H9 (cell line): ENCODE data around the gene TRIM23. TPM values are rescaled to one million over a fixed set of nuclear protein-coding genes. Genes with fewer than 3 reads are reported as not detected.

Experiments used
- DNase-seq: peaks from one replicate; pipeline ENCODE4 v3.0.0-alpha.2; 2017
- H2AFZ ChIP-seq: one replicate; pipeline ENCODE4 v1.6.1; 2013; ENCODE audit warnings: mild to moderate bottlenecking, low read length, control low read depth, moderate library complexity
- H2AK5ac ChIP-seq: 2 replicates; pipeline ENCODE4 v1.6.1; 2013; ENCODE audit warnings: low read length, control low read depth, mixed read lengths; ENCODE audit not compliant: insufficient read length
- H2BK120ac ChIP-seq: one replicate; pipeline ENCODE4 v1.6.1; 2013; ENCODE audit warnings: low read depth, mild to moderate bottlenecking, low read length, control low read depth, inconsistent platforms; ENCODE audit not compliant: poor library complexity, severe bottlenecking
- H2BK12ac ChIP-seq: 2 replicates; pipeline ENCODE4 v1.6.1; 2013; ENCODE audit warnings: low read length, control low read depth, mixed read lengths, low read depth; ENCODE audit not compliant: insufficient read length
- H2BK15ac ChIP-seq: 2 replicates; pipeline ENCODE4 v1.6.1; 2013; ENCODE audit warnings: low read depth, low read length, control low read depth
- H2BK20ac ChIP-seq: one replicate; pipeline ENCODE4 v1.6.1; 2013; ENCODE audit warnings: low read depth, mild to moderate bottlenecking, low read length, control low read depth, inconsistent platforms; ENCODE audit not compliant: poor library complexity, severe bottlenecking
- H2BK5ac ChIP-seq: 2 replicates; pipeline ENCODE4 v1.6.1; 2013; ENCODE audit warnings: low read length, control low read depth, mixed read lengths; ENCODE audit not compliant: insufficient read length
- H3K14ac ChIP-seq: 2 replicates; pipeline ENCODE4 v1.6.1; 2013; ENCODE audit warnings: low read length, control low read depth; ENCODE audit not compliant: insufficient read depth
- H3K18ac ChIP-seq: 2 replicates; pipeline ENCODE4 v1.6.1; 2013; ENCODE audit warnings: low read depth, mild to moderate bottlenecking, mixed read lengths, low read length, control low read depth; ENCODE audit not compliant: insufficient read length
- H3K23ac ChIP-seq: 2 replicates; pipeline ENCODE4 v1.6.1; 2013; ENCODE audit warnings: low read length, control low read depth, mixed read lengths, low read depth; ENCODE audit not compliant: insufficient read length
- H3K23me2 ChIP-seq: 2 replicates; pipeline ENCODE4 v1.6.1; 2013; ENCODE audit warnings: low read depth, mild to moderate bottlenecking, mixed read lengths, low read length, control low read depth; ENCODE audit not compliant: insufficient read length, poor library complexity, severe bottlenecking
- H3K27ac ChIP-seq: 2 replicates; pipeline ENCODE4 v1.5.1; 2013; ENCODE audit warnings: low read length, control low read depth, mixed read lengths, low read depth; ENCODE audit not compliant: insufficient read length
- H3K27me3 ChIP-seq: 2 replicates; pipeline ENCODE4 v1.6.1; 2013; ENCODE audit warnings: low read length, control low read depth, inconsistent platforms; ENCODE audit not compliant: insufficient read depth
- H3K4ac ChIP-seq: 2 replicates; pipeline ENCODE4 v1.6.1; 2013; ENCODE audit warnings: low read depth, mild to moderate bottlenecking, control low read depth, inconsistent platforms, low read length, moderate library complexity
- H3K4me1 ChIP-seq: 2 replicates; pipeline ENCODE4 v1.6.1; 2013; ENCODE audit warnings: low read length, control low read depth, inconsistent platforms; ENCODE audit not compliant: insufficient read depth
- H3K4me2 ChIP-seq: 2 replicates; pipeline ENCODE4 v1.6.1; 2013; ENCODE audit warnings: low read length, control low read depth, mixed read lengths; ENCODE audit not compliant: insufficient read length, insufficient read depth
- H3K56ac ChIP-seq: 2 replicates; pipeline ENCODE4 v1.6.1; 2013; ENCODE audit warnings: low read depth, mild to moderate bottlenecking, mixed read lengths, low read length, control low read depth; ENCODE audit not compliant: insufficient read length
- H3K79me1 ChIP-seq: 2 replicates; pipeline ENCODE4 v1.6.1; 2013; ENCODE audit warnings: low read depth, mild to moderate bottlenecking, moderate library complexity, low read length, control low read depth, inconsistent platforms; ENCODE audit not compliant: insufficient read depth, poor library complexity, severe bottlenecking
- H3K79me2 ChIP-seq: 2 replicates; pipeline ENCODE4 v1.6.1; 2013; ENCODE audit warnings: low read length, control low read depth, inconsistent platforms; ENCODE audit not compliant: insufficient read depth
- H3K9ac ChIP-seq: 2 replicates; pipeline ENCODE4 v1.6.1; 2013; ENCODE audit warnings: low read length, control low read depth, mixed read lengths; ENCODE audit not compliant: insufficient read length; ENCODE audit errors: extremely low read depth
- H3K9me3 ChIP-seq: one replicate; pipeline ENCODE4 v1.6.1; 2013; ENCODE audit warnings: low read depth, low read length, inconsistent platforms; ENCODE audit not compliant: control insufficient read depth
- H3T11ph ChIP-seq: one replicate; pipeline ENCODE4 v1.6.1; 2013; ENCODE audit warnings: mild to moderate bottlenecking, low read length, control low read depth, inconsistent platforms
- H4K20me1 ChIP-seq: one replicate; pipeline ENCODE4 v1.6.1; 2013; ENCODE audit not compliant: control insufficient read depth, insufficient read length, insufficient read depth
- H4K5ac ChIP-seq: 2 replicates; pipeline ENCODE4 v1.6.1; 2013; ENCODE audit warnings: low read depth, mild to moderate bottlenecking, mixed read lengths, low read length, control low read depth; ENCODE audit not compliant: insufficient read length
- H4K8ac ChIP-seq: replicated peaks from 2 replicates; pipeline ENCODE4 v1.6.1; 2013; ENCODE audit warnings: low read length, control low read depth, mixed read lengths, low read depth; ENCODE audit not compliant: insufficient read length
- H4K91ac ChIP-seq: 2 replicates; pipeline ENCODE4 v1.6.1; 2013; ENCODE audit warnings: low read depth, mild to moderate bottlenecking, moderate library complexity, mixed read lengths, low read length, control low read depth; ENCODE audit not compliant: insufficient read length
- H3K27ac Mint-ChIP-seq, 3 experiments: 2 replicates in 2 of 3; 3 replicates in 1 of 3; pipeline ENCODE4 v1.8.0; 2020 to 2021; ENCODE audit warnings: mixed read lengths in 3 of 3, mild to moderate bottlenecking in 1 of 3, moderate library complexity in 1 of 3
- H3K27me3 Mint-ChIP-seq: 2 replicates; pipeline ENCODE4 v1.8.0; 2021; ENCODE audit warnings: low read depth, mild to moderate bottlenecking, moderate library complexity, mixed read lengths
- H3K36me3 Mint-ChIP-seq, 3 experiments: 2 replicates in 2 of 3; 3 replicates in 1 of 3; pipeline ENCODE4 v1.8.0; 2020 to 2021; ENCODE audit warnings: low read depth in 3 of 3, mixed read lengths in 3 of 3; ENCODE audit not compliant: insufficient read depth in 1 of 3
- H3K4me1 Mint-ChIP-seq, 2 experiments: 2 replicates each; pipeline ENCODE4 v1.8.0; 2020; ENCODE audit warnings: mixed read lengths in 2 of 2
- H3K4me3 Mint-ChIP-seq, 2 experiments: 2 replicates in 1 of 2; 3 replicates in 1 of 2; pipeline ENCODE4 v1.8.0; 2020 to 2021; ENCODE audit warnings: mild to moderate bottlenecking in 2 of 2, mixed read lengths in 2 of 2, moderate library complexity in 1 of 2
- H3K9me3 Mint-ChIP-seq, 2 experiments: 2 replicates in 1 of 2; 3 replicates in 1 of 2; pipeline ENCODE4 v1.8.0; 2020; ENCODE audit warnings: mild to moderate bottlenecking in 2 of 2, mixed read lengths in 2 of 2, moderate library complexity in 1 of 2
- CTCF ChIP-seq: fragments of 200-600 bp; sonication (generic); conservative IDR thresholded peaks from 3 replicates; pipeline ENCODE4 v1.8.0; 2021; ENCODE audit warnings: antibody characterized with exemption, mild to moderate bottlenecking
- WGBS: extraction: QIAGEN DNeasy Blood & Tissue Kit; methylation state at CpG from one replicate; pipeline ENCODE4 v1.1.7; 2013; ENCODE audit warnings: missing lambda C conversion rate, low lambda C conversion rate, mixed read lengths; ENCODE audit not compliant: insufficient read length; ENCODE audit errors: extremely low coverage; 5-methylcytosine and 5-hydroxymethylcytosine counted together
- total RNA-seq: library from RNA; stranded (reverse); gene quantifications from 2 replicates; pipeline ENCODE4 v1.2.1, GENCODE V29; 2021

TRIM23 gene
- total RNA-seq, 1 experiment from 2014 or later = 12.9 TPM

GRCh38 chr5:65640240-65640639 is 16.1 kb upstream of the TRIM23 start:
- no peak for DNase-seq
- Histone ChIP-seq H2AFZ (no peak overlapping the region), H2BK15ac (no peak overlapping the region), H3K9me3 (no peaks in the 10 kb centered on the region), H3K56ac (no peak overlapping the region), H3K23me2 (no peaks in the 10 kb centered on the region), H3K23ac (no peak overlapping the region), H2AK5ac (no peak overlapping the region), H3K14ac (no peak overlapping the region), H3K27me3 (no peaks in the 10 kb centered on the region), H2BK20ac (no peak overlapping the region), H2BK12ac (no peak overlapping the region), H3K9ac (no peak overlapping the region), H2BK120ac (no peak overlapping the region), H3K4me1 (no peaks in the 10 kb centered on the region), H3K4me2 (no peak overlapping the region), H3K79me2 (no peaks in the 10 kb centered on the region), H4K5ac (no peak overlapping the region), H3K18ac (no peak overlapping the region), H4K8ac (no peak overlapping the region), H4K20me1 (no peaks in the 10 kb centered on the region), H3K27ac (no peak overlapping the region), H3K4ac (no peak overlapping the region), H2BK5ac (no peak overlapping the region), H4K91ac (no peak overlapping the region), H3K79me1 (no peaks in the 10 kb centered on the region), H3T11ph (no peak overlapping the region)
- Mint-ChIP-seq H3K27ac (no peak overlapping the region), H3K27me3 (no peaks in the 10 kb centered on the region), H3K9me3 (peaks cover 3 to 4% of the 10 kb centered on the region in 2 experiments; a peak in 2 of 5 replicates), H3K4me3 (no peak overlapping the region), H3K36me3 (peaks cover 11 to 27% (median 20%) of the 10 kb centered on the region in 3 experiments; a peak in 6 of 7 replicates), H3K4me1 (no peaks in the 10 kb centered on the region)
- no CpG with 5 or more reads among the region's 4 CpGs for WGBS
- TF ChIP-seq CTCF = no peak
